Measurements from ENCODE around the gene PODN. TPM values are rescaled to one million over a fixed set of nuclear protein-coding genes. Genes with fewer than 3 reads are reported as not detected.

The PODN gene
- total RNA-seq, 2 experiments from 2014 or later, result not detected

DNA sequence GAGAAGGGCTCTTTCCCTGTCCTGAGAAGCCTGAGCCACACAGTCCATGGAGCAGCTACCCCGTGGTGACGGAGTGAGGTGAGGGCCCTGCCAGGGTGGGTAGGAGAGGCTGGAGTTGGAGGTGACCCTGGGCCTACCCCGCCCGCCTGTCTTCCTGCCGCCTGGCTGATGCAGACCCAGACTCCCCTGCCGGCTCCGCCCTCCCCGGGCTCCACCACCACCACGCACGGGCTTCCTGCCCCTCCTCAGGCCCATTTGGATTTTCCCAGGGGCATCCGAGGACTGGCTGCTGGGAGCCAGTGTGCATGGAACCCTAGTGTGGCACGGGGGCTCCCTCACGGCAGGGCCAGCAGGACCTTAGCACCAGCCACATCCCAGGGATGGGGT lies 32.5 kb downstream of the PODN start:
- ChIA-PET POLR2A (no interaction called here), CTCF (interaction anchor here (0.9 kb wide), 1 partner anchor 86 kb away, joined by 3 read pairs; no protein-coding TSS in a partner anchor)
- no peak overlapping the region for H3K27ac Mint-ChIP-seq
- no peak for TF ChIP-seq CTCF (IDR thresholded peaks at IDR 0.05)
- intact Hi-C loops (cut with micrococcal nuclease), result no loop called here
- H3K4me3 Mint-ChIP-seq, result no peak overlapping the region
- H3K36me3 Mint-ChIP-seq (ENCODE audit: low read depth), result no peaks in the 10 kb centered on the region
- H3K4me1 Mint-ChIP-seq (ENCODE audit: low read depth), result no peaks in the 10 kb centered on the region
- no peak for ATAC-seq
- no peaks in the 10 kb centered on the region for H3K27me3 Mint-ChIP-seq
- DNase-seq, result no peak
- no peaks in the 10 kb centered on the region for H3K9me3 Mint-ChIP-seq

DNA sequence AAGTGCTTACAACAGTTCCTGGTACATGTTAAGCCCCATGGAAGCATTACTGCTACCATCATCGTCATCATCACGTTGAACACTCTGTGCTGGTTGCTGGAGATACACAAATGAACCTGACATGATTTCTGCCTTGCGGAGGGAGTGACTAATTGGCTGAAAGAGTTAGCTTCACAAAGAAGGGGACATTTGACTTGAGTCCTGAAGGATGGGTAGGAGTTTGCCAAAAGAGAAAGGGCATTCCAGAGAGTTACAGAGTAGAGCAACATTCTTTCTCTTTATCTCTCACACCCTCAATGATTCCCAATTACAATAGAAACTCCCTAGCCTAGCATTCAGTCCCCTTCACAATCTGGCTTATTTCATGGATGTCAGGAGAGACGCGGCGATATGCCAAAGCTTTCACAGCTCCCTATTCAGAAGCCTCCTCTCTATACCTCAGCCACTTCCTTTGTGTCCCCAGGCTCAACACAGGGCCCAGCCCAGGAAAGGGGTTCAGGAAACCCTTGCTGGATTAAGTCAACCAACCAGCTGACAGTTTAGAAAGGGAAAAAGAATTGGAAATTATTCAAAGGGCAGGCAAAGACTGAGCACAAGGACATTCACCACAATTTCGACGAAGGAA lies 42.4 kb downstream of the PODN start:
- intact Hi-C loops (cut with micrococcal nuclease), result no loop called here

DNA sequence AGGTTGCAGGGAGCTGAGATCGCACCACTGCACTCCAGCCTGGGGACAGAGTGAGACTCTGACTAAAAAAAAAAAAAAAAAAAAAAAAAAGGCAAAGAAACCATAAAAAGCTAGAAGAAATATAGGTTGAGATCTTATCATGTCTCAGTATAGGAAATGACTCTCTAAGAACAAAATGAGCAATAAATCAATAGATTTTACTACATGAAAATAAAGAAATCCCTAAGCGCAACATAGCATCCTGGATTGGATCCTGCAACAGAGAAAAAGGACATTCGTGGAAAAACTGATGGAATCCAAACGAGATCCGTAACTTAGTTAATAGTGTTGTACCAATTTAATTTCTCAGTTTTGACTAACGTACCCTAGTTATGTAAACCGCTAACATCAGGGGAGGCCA lies 45.1 kb downstream of the PODN start:
- no peaks in the 10 kb centered on the region for H3K36me3 Mint-ChIP-seq (ENCODE audit: low read depth)
- H3K4me1 Mint-ChIP-seq (ENCODE audit: low read depth), result peaks cover 15% of the 10 kb centered on the region
- TF ChIP-seq CTCF (IDR thresholded peaks at IDR 0.05), result no peak
- POLR2A ChIA-PET, result no interaction called here
- ATAC-seq, result no peak
- intact Hi-C loops (cut with micrococcal nuclease), result no loop called here
- CTCF ChIA-PET, result interaction anchor here (0.7 to 1.1 kb wide), 2 partner anchors 18 to 76 kb away, joined by 3 to 5 read pairs; no protein-coding TSS in a partner anchor
- no peaks in the 10 kb centered on the region for H3K27me3 Mint-ChIP-seq
- DNase-seq, result no peak
- no peak overlapping the region for H3K4me3 Mint-ChIP-seq
- H3K27ac Mint-ChIP-seq, result no peak overlapping the region
- H3K9me3 Mint-ChIP-seq, result no peaks in the 10 kb centered on the region

More for the DNA sequence above, 42.4 kb downstream of the PODN start:
- DNase-seq (no peak), ATAC-seq (no peak)
- Mint-ChIP-seq H3K27ac (no peak overlapping the region), H3K9me3 (no peaks in the 10 kb centered on the region), H3K4me1 (ENCODE audit: low read depth) (peaks cover 10% of the 10 kb centered on the region), H3K27me3 (no peaks in the 10 kb centered on the region), H3K36me3 (ENCODE audit: low read depth) (no peaks in the 10 kb centered on the region), H3K4me3 (no peak overlapping the region)
- no peak for TF ChIP-seq CTCF (IDR thresholded peaks at IDR 0.05)
- ChIA-PET CTCF (no interaction called here), POLR2A (no interaction called here)

GRCh38 chr1:53107570-53108322 lies 45.7 kb downstream of the PODN start:
- ATAC-seq (no peak), DNase-seq (no peak)
- H3K4me3 Mint-ChIP-seq, result no peak overlapping the region
- POLR2A ChIA-PET, result interaction anchor here (0.5 kb wide), 1 partner anchor 779 kb away, joined by 3 read pairs; no protein-coding TSS in a partner anchor
- peaks cover 15% of the 10 kb centered on the region for H3K4me1 Mint-ChIP-seq (ENCODE audit: low read depth)
- no peaks in the 10 kb centered on the region for H3K9me3 Mint-ChIP-seq
- no peak for TF ChIP-seq CTCF (IDR thresholded peaks at IDR 0.05)
- intact Hi-C loops (cut with micrococcal nuclease), result no loop called here
- no peaks in the 10 kb centered on the region for H3K36me3 Mint-ChIP-seq (ENCODE audit: low read depth)
- CTCF ChIA-PET, result interaction anchor here (0.7 to 1.1 kb wide), 2 partner anchors 19 to 75 kb away, joined by 3 to 5 read pairs; no protein-coding TSS in a partner anchor
- H3K27me3 Mint-ChIP-seq, result no peaks in the 10 kb centered on the region
- no peak overlapping the region for H3K27ac Mint-ChIP-seq
